ENCODE data around the gene SRSF7.

Gene SRSF7

DNA sequence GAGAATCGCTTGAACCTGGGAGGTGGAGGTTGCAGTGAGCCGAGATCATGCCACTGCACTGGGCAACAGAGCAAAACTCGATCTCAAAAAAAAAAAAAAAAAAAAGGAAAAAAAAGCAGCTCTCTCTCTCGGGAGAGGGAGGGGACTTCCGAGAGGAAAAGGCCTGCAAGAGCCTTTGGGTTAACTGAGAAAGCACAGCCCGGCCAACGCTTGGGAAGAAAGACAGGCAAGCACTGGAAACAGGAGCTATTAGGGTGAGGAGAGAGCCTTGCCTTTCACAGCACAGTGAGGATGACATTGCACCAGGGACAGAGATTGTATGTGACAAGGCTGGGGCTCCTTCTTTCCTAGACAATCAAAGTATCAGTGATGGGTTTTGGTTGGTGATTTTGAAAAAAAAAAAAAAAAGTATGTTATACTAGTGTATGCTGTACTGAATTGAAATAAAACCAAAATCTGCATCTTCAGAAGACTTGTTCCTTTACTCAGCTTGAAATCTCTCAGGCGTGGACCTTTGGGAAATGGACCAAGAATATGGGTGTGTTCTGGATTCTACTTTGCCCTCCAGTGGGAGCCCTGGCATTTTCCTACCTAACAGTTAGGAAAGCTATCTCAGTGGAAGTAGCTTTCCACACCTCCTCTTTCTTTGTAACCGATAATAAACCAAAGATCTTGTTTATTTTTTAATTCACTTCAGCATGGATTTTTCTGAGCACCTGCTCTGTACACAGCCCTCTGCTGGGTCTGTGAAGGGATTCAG, 16.7 kb downstream of the SRSF7 start:
- DNase-seq (ENCODE audit: low spot score) (no peak), ATAC-seq (ENCODE audit: low read depth) (no peak)
- H3K4me3 ChIP-seq (ENCODE audit: severe bottlenecking), result no peak overlapping the region
- TF ChIP-seq, protein P1, sequence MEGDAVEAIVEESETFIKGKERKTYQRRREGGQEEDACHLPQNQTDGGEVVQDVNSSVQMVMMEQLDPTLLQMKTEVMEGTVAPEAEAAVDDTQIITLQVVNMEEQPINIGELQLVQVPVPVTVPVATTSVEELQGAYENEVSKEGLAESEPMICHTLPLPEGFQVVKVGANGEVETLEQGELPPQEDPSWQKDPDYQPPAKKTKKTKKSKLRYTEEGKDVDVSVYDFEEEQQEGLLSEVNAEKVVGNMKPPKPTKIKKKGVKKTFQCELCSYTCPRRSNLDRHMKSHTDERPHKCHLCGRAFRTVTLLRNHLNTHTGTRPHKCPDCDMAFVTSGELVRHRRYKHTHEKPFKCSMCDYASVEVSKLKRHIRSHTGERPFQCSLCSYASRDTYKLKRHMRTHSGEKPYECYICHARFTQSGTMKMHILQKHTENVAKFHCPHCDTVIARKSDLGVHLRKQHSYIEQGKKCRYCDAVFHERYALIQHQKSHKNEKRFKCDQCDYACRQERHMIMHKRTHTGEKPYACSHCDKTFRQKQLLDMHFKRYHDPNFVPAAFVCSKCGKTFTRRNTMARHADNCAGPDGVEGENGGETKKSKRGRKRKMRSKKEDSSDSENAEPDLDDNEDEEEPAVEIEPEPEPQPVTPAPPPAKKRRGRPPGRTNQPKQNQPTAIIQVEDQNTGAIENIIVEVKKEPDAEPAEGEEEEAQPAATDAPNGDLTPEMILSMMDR (IDR thresholded peaks at IDR 0.05; ENCODE audit: poor library complexity, severe bottlenecking), result no peak
- H3K27me3 ChIP-seq (ENCODE audit: insufficient read depth, poor library complexity, severe bottlenecking), result no peaks in the 10 kb centered on the region
- no peaks in the 10 kb centered on the region for H3K9me3 ChIP-seq (ENCODE audit: severe bottlenecking)
- no peaks in the 10 kb centered on the region for H3K4me1 ChIP-seq (ENCODE audit: insufficient read depth, poor library complexity, severe bottlenecking)
- H3K36me3 ChIP-seq (ENCODE audit: low read depth), result peaks cover 3% of the 10 kb centered on the region; the same call in 1 of the 2 replicates
- H3K27ac ChIP-seq (ENCODE audit: poor library complexity, severe bottlenecking), result no peak overlapping the region

DNA sequence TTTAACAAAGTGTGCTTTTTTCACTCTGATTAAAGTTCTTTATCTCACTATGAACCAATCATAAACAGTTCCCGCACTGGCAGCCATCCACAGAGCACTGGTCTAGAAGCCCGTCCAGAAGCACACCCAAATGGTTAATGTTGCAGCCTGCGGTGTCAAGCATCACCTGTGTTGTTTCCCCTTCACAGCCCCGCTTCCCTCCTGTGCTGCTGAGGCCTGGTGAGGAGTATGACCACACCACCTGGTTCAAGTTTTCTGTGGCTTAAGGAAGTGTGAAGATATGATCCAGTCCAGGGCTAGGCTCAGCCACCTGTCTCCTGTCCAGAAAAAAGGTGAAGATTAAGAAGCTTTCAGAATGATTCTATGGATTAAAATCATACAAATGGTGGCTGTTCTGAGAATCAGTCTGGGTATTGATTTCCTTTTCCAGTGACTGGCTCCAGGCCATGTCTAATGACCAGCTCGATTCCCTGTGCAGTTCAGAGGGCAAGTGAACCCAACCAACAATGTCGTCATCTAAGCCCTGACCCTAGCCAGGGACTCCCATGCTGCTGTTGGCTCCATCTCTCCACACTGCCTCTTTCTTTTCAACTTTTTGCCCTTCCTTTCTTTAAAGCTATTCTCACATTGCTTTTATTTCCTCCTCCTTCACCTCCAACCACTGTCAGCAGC, 17.7 kb downstream of the SRSF7 start:
- Histone ChIP-seq H3K27ac (ENCODE audit: poor library complexity, severe bottlenecking) (no peak overlapping the region), H3K4me1 (ENCODE audit: insufficient read depth, poor library complexity, severe bottlenecking) (no peaks in the 10 kb centered on the region), H3K4me3 (ENCODE audit: severe bottlenecking) (no peak overlapping the region), H3K9me3 (ENCODE audit: severe bottlenecking) (no peaks in the 10 kb centered on the region), H3K36me3 (ENCODE audit: low read depth) (no peaks in the 10 kb centered on the region), H3K27me3 (ENCODE audit: insufficient read depth, poor library complexity, severe bottlenecking) (no peaks in the 10 kb centered on the region)
- TF ChIP-seq, protein P1 (IDR thresholded peaks at IDR 0.05; ENCODE audit: poor library complexity, severe bottlenecking), result no peak
- DNase-seq (ENCODE audit: low spot score) (no peak), ATAC-seq (ENCODE audit: low read depth) (no peak)

DNA sequence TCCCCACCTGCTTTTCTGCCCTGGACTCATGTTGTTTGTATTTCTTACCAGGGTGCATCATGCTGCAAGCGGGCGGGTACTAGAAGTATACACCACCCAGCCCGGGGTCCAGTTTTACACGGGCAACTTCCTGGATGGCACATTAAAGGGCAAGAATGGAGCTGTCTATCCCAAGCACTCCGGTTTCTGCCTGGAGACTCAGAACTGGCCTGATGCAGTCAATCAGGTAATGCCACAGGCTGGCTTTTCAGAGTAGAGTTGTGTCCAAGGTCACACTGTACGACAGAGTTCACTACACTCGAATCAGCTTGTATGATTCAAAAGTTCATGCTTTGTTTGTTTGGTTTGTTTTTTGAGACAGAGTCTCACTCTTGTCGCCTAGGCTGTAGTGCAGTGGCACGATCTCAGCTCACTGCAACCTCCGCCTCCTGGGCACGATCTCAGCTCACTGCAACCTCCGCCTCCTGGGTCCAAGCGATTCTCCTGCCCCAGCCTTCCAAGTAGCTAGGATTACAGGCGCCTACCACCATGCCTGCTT, 19.4 kb downstream of the SRSF7 start:
- Histone ChIP-seq H3K27me3 (ENCODE audit: insufficient read depth, poor library complexity, severe bottlenecking) (no peaks in the 10 kb centered on the region), H3K27ac (ENCODE audit: poor library complexity, severe bottlenecking) (no peak overlapping the region), H3K36me3 (ENCODE audit: low read depth) (no peaks in the 10 kb centered on the region), H3K9me3 (ENCODE audit: severe bottlenecking) (no peaks in the 10 kb centered on the region), H3K4me1 (ENCODE audit: insufficient read depth, poor library complexity, severe bottlenecking) (no peaks in the 10 kb centered on the region), H3K4me3 (ENCODE audit: severe bottlenecking) (no peak overlapping the region)
- DNase-seq (ENCODE audit: low spot score) (no peak), ATAC-seq (ENCODE audit: low read depth) (no peak)
- TF ChIP-seq, protein P1 (IDR thresholded peaks at IDR 0.05; ENCODE audit: poor library complexity, severe bottlenecking), result no peak

DNA sequence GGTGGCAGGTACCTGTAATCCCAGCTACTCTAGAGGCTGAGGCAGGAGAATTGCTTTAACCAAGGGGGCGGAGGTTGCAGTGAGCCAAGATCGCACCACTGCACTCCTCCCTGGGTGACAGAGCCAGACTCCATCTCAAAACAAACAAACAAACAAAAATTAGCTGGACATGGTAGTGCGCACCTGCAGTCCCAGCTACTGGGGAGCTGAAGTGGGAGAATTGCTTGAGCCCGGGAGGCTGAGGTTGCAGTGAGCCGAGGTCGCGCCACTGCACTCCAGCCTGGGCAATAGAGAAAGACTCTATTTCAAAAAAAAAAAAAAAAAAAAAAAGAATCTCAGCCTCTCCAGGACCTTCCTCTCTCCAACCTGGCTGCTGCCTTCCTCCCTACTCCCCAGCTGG, 20.1 kb downstream of the SRSF7 start:
- DNase-seq (ENCODE audit: low spot score) (no peak), ATAC-seq (ENCODE audit: low read depth) (no peak)
- no peaks in the 10 kb centered on the region for H3K27me3 ChIP-seq (ENCODE audit: insufficient read depth, poor library complexity, severe bottlenecking)
- H3K36me3 ChIP-seq (ENCODE audit: low read depth), result no peaks in the 10 kb centered on the region
- no peaks in the 10 kb centered on the region for H3K9me3 ChIP-seq (ENCODE audit: severe bottlenecking)
- TF ChIP-seq, protein P1 (IDR thresholded peaks at IDR 0.05; ENCODE audit: poor library complexity, severe bottlenecking), result no peak
- H3K4me3 ChIP-seq (ENCODE audit: severe bottlenecking), result no peak overlapping the region
- H3K4me1 ChIP-seq (ENCODE audit: insufficient read depth, poor library complexity, severe bottlenecking), result no peaks in the 10 kb centered on the region
- no peak overlapping the region for H3K27ac ChIP-seq (ENCODE audit: poor library complexity, severe bottlenecking)
